HepG2 (cell line): Measurements from ENCODE around the gene RXFP3. TPM values are rescaled to one million over a fixed set of nuclear protein-coding genes. Genes with fewer than 3 reads are reported as not detected.
A peak's percentile ranks its signal among the peaks of the same experiment; 100 is the strongest.

ENCODE experiments used
- ATAC-seq: fragments of 200-7000 bp; cut with Tn5 transposase; 3 replicates; pipeline ENCODE4 v1.9.1; 2020; ENCODE audit warnings: mild to moderate bottlenecking, moderate library complexity
- BruUV-seq: library from RNA; stranded (reverse); fragments of 400-500 nt; replicated peaks from 2 replicates; lab custom pipeline; 2021; lab: Mats Ljungman, UMichigan
- CTCF ChIA-PET: fragments of 300-600 bp; formaldehyde crosslinking; extraction: SDS; loops from one replicate; lab custom pipeline; 2021; ENCODE audit warnings: low total read pairs, inconsistent platforms, low intra/inter-chr PET ratio; lab: Yijun Ruan, JAX
- POLR2A ChIA-PET: fragments of 350-600 bp; sonication (Branson Sonifier 250); formaldehyde crosslinking; loops from one replicate; lab custom pipeline; 2020; ENCODE audit warnings: antibody characterized with exemption, inconsistent platforms; lab: Yijun Ruan, JAX
- DNase-seq: peaks from one replicate; pipeline ENCODE4 v3.0.0-alpha.2; 2015; ENCODE audit warnings: low spot score
- FAIRE-seq: peaks from 3 replicates; lab custom pipeline; 2011; peaks lifted over from hg19 to GRCh38; lab: Jason Lieb, UNC
- H2AFZ ChIP-seq: one replicate; pipeline ENCODE4 v1.6.1; 2011; ENCODE audit warnings: low read length, inconsistent platforms
- H3K27ac ChIP-seq: fragments of 300-600 bp; 3 replicates; pipeline ENCODE4 v1.8.0; 2011; ENCODE audit warnings: mixed run types, mild to moderate bottlenecking, mixed read lengths, low read length, inconsistent platforms; ENCODE audit not compliant: insufficient read depth; ENCODE audit errors: extremely low read length
- H3K27me3 ChIP-seq, 2 experiments: fragments of 200-600 bp in 1 of 2; 2 replicates in 1 of 2; 3 replicates in 1 of 2; pipeline versions ENCODE4 v1.6.0 to v1.8.0; 2011; ENCODE audit warnings: low read length in 2 of 2, mild to moderate bottlenecking in 2 of 2, moderate library complexity in 2 of 2, inconsistent platforms in 1 of 2; ENCODE audit not compliant: insufficient read depth in 2 of 2, control insufficient read depth in 1 of 2
- H3K36me3 ChIP-seq, 2 experiments: fragments of 200-600 bp in 1 of 2; replicated peaks in 1 of 2; 2 replicates in 1 of 2; 3 replicates in 1 of 2; pipeline versions ENCODE4 v1.5.1 to v1.8.0; 2011; ENCODE audit warnings: low read length in 2 of 2, inconsistent platforms in 1 of 2; ENCODE audit not compliant: insufficient read depth in 2 of 2, control insufficient read depth in 1 of 2
- H3K4me1 ChIP-seq: 2 replicates; pipeline ENCODE4 v1.5.1; 2012; ENCODE audit warnings: low read length, inconsistent platforms; ENCODE audit not compliant: insufficient read depth
- H3K4me2 ChIP-seq: 2 replicates; pipeline ENCODE4 v1.6.0; 2011; ENCODE audit warnings: low read depth, low read length, inconsistent platforms
- H3K4me3 ChIP-seq, 3 experiments: fragments of 200-600 bp in 1 of 3; sonication (generic), shearing (Covaris generic) in 1 of 3; replicated peaks in 1 of 3; 2 replicates each; pipeline ENCODE4 v1.5.1; 2011 to 2016; ENCODE audit warnings: low read length in 3 of 3, inconsistent platforms in 2 of 3, low read depth in 2 of 3, mild to moderate bottlenecking in 2 of 3, control low read depth in 1 of 3, mixed read lengths in 1 of 3; ENCODE audit not compliant: insufficient read depth in 1 of 3
- H3K79me2 ChIP-seq: one replicate; pipeline ENCODE4 v1.6.1; 2011; ENCODE audit warnings: low read length, inconsistent platforms; ENCODE audit not compliant: insufficient read depth
- H3K9ac ChIP-seq: 2 replicates; pipeline ENCODE4 v1.6.0; 2011; ENCODE audit warnings: mild to moderate bottlenecking, low read depth, low read length, inconsistent platforms; ENCODE audit not compliant: insufficient read depth
- H3K9me3 ChIP-seq: 2 replicates; pipeline ENCODE4 v1.5.1; 2012; ENCODE audit warnings: mild to moderate bottlenecking, low read length
- H4K20me1 ChIP-seq: 2 replicates; pipeline ENCODE4 v1.6.0; 2011; ENCODE audit warnings: inconsistent platforms, mild to moderate bottlenecking, low read length, moderate library complexity; ENCODE audit not compliant: insufficient read depth
- EZH2 ChIP-seq: conservative IDR thresholded peaks from 2 replicates; pipeline ENCODE4 v1.6.1; 2012; ENCODE audit warnings: mild to moderate bottlenecking, low read depth, low read length, moderate library complexity
- GTF2F1 ChIP-seq: fragments of 150-350 bp; IDR thresholded peaks from 2 replicates; pipeline ENCODE4 v1.6.1; 2014; ENCODE audit warnings: low read length
- KLF15 ChIP-seq: sonication (generic); formaldehyde crosslinking; IDR thresholded peaks from 2 replicates; pipeline ENCODE4 v1.8.1; 2023; ENCODE audit warnings: borderline replicate concordance, mild to moderate bottlenecking, inconsistent platforms, missing genetic modification reagents, mixed read lengths
- MXD3 ChIP-seq: IDR thresholded peaks from 2 replicates; pipeline ENCODE4 v1.6.1; 2016; ENCODE audit warnings: mild to moderate bottlenecking, missing biosample characterization, missing genetic modification reagents
- SAFB2 ChIP-seq: sonication (generic); formaldehyde crosslinking; IDR thresholded peaks from 2 replicates; pipeline ENCODE4 v1.5.1; 2020; ENCODE audit warnings: missing genetic modification reagents, low read depth, mild to moderate bottlenecking, borderline replicate concordance
- STAG1 ChIP-seq: sonication (generic); formaldehyde crosslinking; IDR thresholded peaks from 2 replicates; pipeline ENCODE4 v1.4.0; 2020; ENCODE audit warnings: missing genetic modification reagents
- ZBTB7B ChIP-seq: sonication (generic); formaldehyde crosslinking; IDR thresholded peaks from 2 replicates; pipeline ENCODE4 v1.4.0; 2020; ENCODE audit warnings: missing genetic modification reagents
- ZNF136 ChIP-seq: sonication (generic); formaldehyde crosslinking; IDR thresholded peaks from 2 replicates; pipeline ENCODE4 v1.8.1; 2022; ENCODE audit warnings: low read depth, mild to moderate bottlenecking, moderate library complexity, missing genetic modification reagents
- ZNF281 ChIP-seq: sonication (generic); formaldehyde crosslinking; IDR thresholded peaks from 2 replicates; pipeline ENCODE4 v1.4.0; 2020; ENCODE audit warnings: missing genetic modification reagents, borderline replicate concordance
- ZNF292 ChIP-seq: sonication (generic); formaldehyde crosslinking; IDR thresholded peaks from 2 replicates; pipeline ENCODE4 v1.8.1; 2022; ENCODE audit warnings: mild to moderate bottlenecking, low read depth, missing genetic modification reagents, borderline replicate concordance
- ZNF382 ChIP-seq: sonication (generic); formaldehyde crosslinking; IDR thresholded peaks from 2 replicates; pipeline ENCODE4 v1.5.0; 2020; ENCODE audit warnings: missing genetic modification reagents, mild to moderate bottlenecking, borderline replicate concordance
- ZNF431 ChIP-seq: sonication (generic); formaldehyde crosslinking; IDR thresholded peaks from 2 replicates; pipeline ENCODE4 v1.9.0; 2022; ENCODE audit warnings: missing genetic modification reagents, low read depth, mild to moderate bottlenecking, borderline replicate concordance
- WGBS: methylation state at CpG from one replicate; pipeline ENCODE4 v1.1.6; 2017; ENCODE audit warnings: low lambda C conversion rate; 5-methylcytosine and 5-hydroxymethylcytosine counted together
- in situ Hi-C: cut with HindIII; loops from 2 replicates; pipeline ENCODE4 v1.10.0; 2017; ENCODE audit warnings: low pct_unique_long_range_greater_than_20kb; ENCODE audit not compliant: extremely low pct_ligation_motif_present
- intact Hi-C: fragments of 100-400 bp; cut with micrococcal nuclease; formaldehyde crosslinking; loops from one replicate; pipeline ENCODE4 v1.10.0; 2022; ENCODE audit not compliant: unreplicated experiment
- polyA plus RNA-seq, 8 experiments: library from polyadenylated mRNA; depleted of rRNA in 3 of 8; stranded (reverse) in 7 of 8; unstranded in 1 of 8; fragments of >200 nt; fragmentation: Illumina TruSeq in 4 of 8; extraction: Trizol in 4 of 8; gene quantifications; 2 replicates each; pipeline versions ENCODE4 v1.2.1 to v1.2.3, GENCODE V29; 2011 to 2016; ENCODE audit warnings: low read depth in 4 of 8, missing spikeins in 1 of 8, mixed read lengths in 1 of 8; ENCODE audit not compliant: insufficient read depth in 1 of 8
- total RNA-seq, 5 experiments: library from RNA; depleted of rRNA; stranded (reverse); fragments of >200 nt; fragmentation: Illumina TruSeq; extraction: Trizol; gene quantifications; 2 replicates each; pipeline ENCODE4 v1.2.3, GENCODE V29; 2016; ENCODE audit warnings: low read depth in 1 of 5

RXFP3 gene
- total and polyA plus RNA-seq, 2 of the 13 experiments (the other 11 are each of a cell fraction or from before 2014, with no cell fraction given): not detected

GRCh38 chr5:33936004-33936380 is 194 bp upstream of the RXFP3 start (continued):
- TF ChIP-seq ZNF281 (CRISPR knock-in tag): no peak
- TF ChIP-seq ZNF431 (CRISPR knock-in tag): no peak
- TF ChIP-seq EZH2: no peak
- 0 out of 2 replicates have a peak, but pooled peaks have one; percentile 70 for TF ChIP-seq KLF15
- TF ChIP-seq, all 625 proteins: peak for 28

- H2AFZ ChIP-seq: no peak overlapping the region
- BruUV-seq: no TSS peak
- CTCF ChIA-PET: no interaction called here
- no peak overlapping the region for H3K9ac ChIP-seq
- DNase-seq: no peak
- peaks cover 1 to 15% of the 10 kb centered on the region in 2 experiments; a peak in 3 of 5 replicates for H3K27me3 ChIP-seq
- 52% methylated on average over 12 of the region's 54 CpGs for WGBS
- intact Hi-C loops: loop anchor here (10.0 kb wide), 1 partner anchor 122 kb away; no protein-coding TSS in a partner anchor
- H3K4me2 ChIP-seq: no peak overlapping the region
- no peaks in the 10 kb centered on the region for H3K9me3 ChIP-seq
- H3K36me3 ChIP-seq: no peaks in the 10 kb centered on the region
- TF ChIP-seq STAG1 (no peak), ZNF382 (no peak), MXD3 (CRISPR knock-in tag) (no peak), SAFB2 (CRISPR knock-in tag) (no peak), GTF2F1 (no peak), ZNF136 (no peak), ZBTB7B (CRISPR knock-in tag) (no peak), ZNF292 (CRISPR knock-in tag) (no peak)
- TF ChIP-seq, all 625 proteins: peak for 0
- POLR2A ChIA-PET: no interaction called here
- H3K79me2 ChIP-seq: no peaks in the 10 kb centered on the region
- no peak for ATAC-seq
- H3K4me3 ChIP-seq: no peak overlapping the region
- in situ Hi-C loops: loop anchor here (5.0 to 10.0 kb wide), 2 partner anchors 352 to 500 kb away; no protein-coding TSS in a partner anchor
- FAIRE-seq: no peak
- no peaks in the 10 kb centered on the region for H4K20me1 ChIP-seq
- no peaks in the 10 kb centered on the region for H3K4me1 ChIP-seq
- H3K27ac ChIP-seq: no peak overlapping the region
Measured at GRCh38 chr5:33937017-33937706, 976 bp downstream of the RXFP3 start.
